ENCODE results near the gene MACF1.
A peak's percentile ranks its signal among the peaks of the same experiment; 100 is the strongest.
"Not testable (repeated sequence)": the region's sequence is repeated elsewhere in the genome, so short reads cannot be mapped to it uniquely, and the experiment has no call there.

MACF1 gene

DNA sequence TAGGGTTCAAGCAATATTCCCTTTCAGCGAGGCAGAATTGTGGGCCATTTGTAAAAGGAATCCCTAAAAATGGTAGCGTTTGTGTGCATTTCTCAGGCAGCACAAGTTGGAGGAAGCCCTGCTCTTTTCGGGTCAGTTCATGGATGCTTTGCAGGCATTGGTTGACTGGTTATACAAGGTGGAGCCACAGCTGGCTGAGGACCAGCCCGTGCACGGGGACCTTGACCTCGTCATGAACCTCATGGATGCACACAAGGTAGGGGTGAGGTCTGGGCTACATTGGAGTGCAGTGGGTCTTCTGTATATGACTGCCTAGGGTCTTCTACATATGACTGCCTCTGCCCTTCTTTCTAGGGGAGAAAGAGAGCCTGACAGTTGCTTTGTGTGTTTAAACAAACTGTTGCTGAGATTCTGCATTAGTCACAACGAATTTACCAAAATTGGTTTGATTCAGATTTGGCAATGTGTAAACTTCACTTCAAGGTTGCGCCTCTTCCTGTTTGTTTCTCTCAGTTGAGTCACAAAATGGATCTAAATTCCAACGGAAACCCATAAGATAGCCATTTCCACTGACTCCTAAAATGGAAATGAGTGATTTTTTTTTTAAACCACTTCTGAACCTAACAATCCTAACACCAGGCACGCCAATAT lies 246.6 kb downstream of the MACF1 start:
- no peak overlapping the region for H3K4me3 Mint-ChIP-seq
- peaks cover 100% of the 10 kb centered on the region for H3K36me3 Mint-ChIP-seq
- DNase-seq (ENCODE audit: low spot score in 2 of 2) (no peak), ATAC-seq (no peak)
- H3K27ac Mint-ChIP-seq: peak overlapping the region; percentile 60
- H3K9me3 Mint-ChIP-seq: no peaks in the 10 kb centered on the region
- H3K4me1 Mint-ChIP-seq: no peaks in the 10 kb centered on the region

GRCh38 chr1:39452081-39452480 lies 247.6 kb downstream of the MACF1 start:
- no peaks in the 10 kb centered on the region for H3K9me3 Mint-ChIP-seq
- no peak for DNase-seq (ENCODE audit: low spot score in 2 of 2)
- peak overlapping the region; percentile 60 for H3K27ac Mint-ChIP-seq
- H3K4me1 Mint-ChIP-seq: no peaks in the 10 kb centered on the region
- H3K4me3 Mint-ChIP-seq: no peak overlapping the region
- peaks cover 100% of the 10 kb centered on the region for H3K36me3 Mint-ChIP-seq
- no peak for ATAC-seq

DNA sequence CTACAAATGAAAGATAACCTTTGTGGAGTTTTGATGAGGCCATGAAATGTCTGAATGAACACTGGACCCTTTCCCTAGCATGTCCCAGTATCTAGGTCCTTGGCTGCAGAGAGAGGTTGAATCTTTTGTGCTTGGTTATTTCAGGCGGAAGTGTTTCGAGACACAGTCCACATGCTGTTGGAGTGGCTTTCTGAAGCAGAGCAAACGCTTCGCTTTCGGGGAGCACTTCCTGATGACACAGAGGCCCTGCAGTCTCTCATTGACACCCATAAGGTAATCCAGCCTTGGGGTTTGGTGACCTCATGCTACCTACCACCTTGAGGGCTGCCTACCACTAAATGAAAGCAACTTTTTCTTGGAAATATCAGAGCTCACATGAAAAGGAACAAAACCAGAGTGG lies 248.0 kb downstream of the MACF1 start:
- Mint-ChIP-seq H3K27ac (no peak overlapping the region), H3K4me3 (no peak overlapping the region), H3K4me1 (no peaks in the 10 kb centered on the region), H3K9me3 (no peaks in the 10 kb centered on the region), H3K36me3 (peaks cover 100% of the 10 kb centered on the region)
- DNase-seq (ENCODE audit: low spot score in 2 of 2): no peak
- ATAC-seq: no peak

DNA sequence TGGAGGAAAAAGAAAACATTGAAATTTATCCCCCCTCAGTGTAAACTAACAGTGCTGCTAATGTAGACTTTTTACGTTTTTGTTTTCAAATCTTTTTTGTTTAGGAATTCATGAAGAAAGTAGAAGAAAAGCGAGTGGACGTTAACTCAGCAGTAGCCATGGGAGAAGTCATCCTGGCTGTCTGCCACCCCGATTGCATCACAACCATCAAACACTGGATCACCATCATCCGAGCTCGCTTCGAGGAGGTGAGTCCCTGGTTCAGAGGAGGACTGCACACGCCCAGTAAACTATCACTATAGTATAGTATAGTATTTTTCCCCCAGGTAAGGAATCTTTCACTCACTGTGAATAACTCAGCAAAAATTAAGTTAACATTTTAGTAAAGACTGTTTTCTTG lies 249.1 kb downstream of the MACF1 start:
- no peak for DNase-seq (ENCODE audit: low spot score in 2 of 2)
- Mint-ChIP-seq H3K9me3 (no peaks in the 10 kb centered on the region), H3K4me1 (no peaks in the 10 kb centered on the region), H3K36me3 (peaks cover 100% of the 10 kb centered on the region), H3K27ac (no peak overlapping the region), H3K4me3 (no peak overlapping the region)
- ATAC-seq: no peak

- DNase-seq (ENCODE audit: low spot score in 2 of 2) (no peak), ATAC-seq (no peak)
- H3K4me1 Mint-ChIP-seq: no peaks in the 10 kb centered on the region
- H3K36me3 Mint-ChIP-seq: peaks cover 100% of the 10 kb centered on the region
- no peaks in the 10 kb centered on the region for H3K9me3 Mint-ChIP-seq
- H3K4me3 Mint-ChIP-seq: no peak overlapping the region
- peak overlapping the region; percentile 6 for H3K27ac Mint-ChIP-seq
These were observed 254.5 kb downstream of the MACF1 start for GRCh38 chr1:39458991-39459390.

- ATAC-seq (no peak), DNase-seq (ENCODE audit: low spot score in 2 of 2) (no peak)
- H3K36me3 Mint-ChIP-seq: peaks cover 100% of the 10 kb centered on the region
- no peaks in the 10 kb centered on the region for H3K4me1 Mint-ChIP-seq
- H3K9me3 Mint-ChIP-seq: no peaks in the 10 kb centered on the region
- peak overlapping the region; percentile 86 for H3K27ac Mint-ChIP-seq
- no peak overlapping the region for H3K4me3 Mint-ChIP-seq
These were observed 257.6 kb downstream of the MACF1 start for GRCh38 chr1:39462074-39462473.

- DNase-seq (ENCODE audit: low spot score in 2 of 2) (no peak), ATAC-seq (no peak)
- H3K4me3 Mint-ChIP-seq: no peak overlapping the region
- H3K27ac Mint-ChIP-seq: peak overlapping the region; percentile 72
- no peaks in the 10 kb centered on the region for H3K9me3 Mint-ChIP-seq
- H3K36me3 Mint-ChIP-seq: peaks cover 100% of the 10 kb centered on the region
- H3K4me1 Mint-ChIP-seq: no peaks in the 10 kb centered on the region
These were observed 262.1 kb downstream of the MACF1 start for GRCh38 chr1:39466413-39467107.

GRCh38 chr1:39467108-39467720 lies 262.7 kb downstream of the MACF1 start:
- Mint-ChIP-seq H3K27ac (peak overlapping the region; percentile 72), H3K36me3 (peaks cover 100% of the 10 kb centered on the region)
- not testable (repeated sequence) for H3K9me3 Mint-ChIP-seq; H3K4me3 Mint-ChIP-seq; DNase-seq (ENCODE audit: low spot score in 2 of 2); ATAC-seq; H3K4me1 Mint-ChIP-seq

- H3K4me1 Mint-ChIP-seq: no peaks in the 10 kb centered on the region
- DNase-seq (ENCODE audit: low spot score in 2 of 2) (no peak), ATAC-seq (no peak)
- H3K4me3 Mint-ChIP-seq: no peak overlapping the region
- peaks cover 100% of the 10 kb centered on the region for H3K36me3 Mint-ChIP-seq
- H3K27ac Mint-ChIP-seq: peak overlapping the region; percentile 54
- H3K9me3 Mint-ChIP-seq: no peaks in the 10 kb centered on the region
These were observed 264.7 kb downstream of the MACF1 start for GRCh38 chr1:39469150-39469549.

GRCh38 chr1:39470040-39470439 lies 265.5 kb downstream of the MACF1 start:
- Mint-ChIP-seq H3K9me3 (no peaks in the 10 kb centered on the region), H3K27ac (peak overlapping the region; percentile 54), H3K4me1 (no peaks in the 10 kb centered on the region), H3K4me3 (no peak overlapping the region), H3K36me3 (peaks cover 100% of the 10 kb centered on the region)
- ATAC-seq (no peak), DNase-seq (ENCODE audit: low spot score in 2 of 2) (no peak)

DNA sequence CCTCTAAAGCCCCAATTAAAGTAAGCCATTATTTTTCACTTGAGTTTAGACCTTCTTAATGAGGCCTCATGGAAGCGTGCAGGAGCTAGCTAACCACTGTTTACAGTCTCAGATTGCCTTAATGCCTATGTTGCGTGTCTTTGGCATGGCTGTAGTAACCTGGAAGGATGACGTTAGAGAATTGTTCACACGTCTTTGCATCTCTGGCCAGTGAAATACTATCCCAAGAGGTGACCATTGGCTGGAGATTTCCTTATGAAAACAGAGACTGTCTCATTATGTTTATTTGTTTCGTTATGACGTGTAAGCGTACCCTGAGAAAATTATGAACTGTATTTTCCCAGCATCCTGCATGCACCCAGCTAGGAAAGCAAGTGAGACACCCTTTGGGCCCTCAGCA lies 268.3 kb downstream of the MACF1 start:
- DNase-seq (ENCODE audit: low spot score in 2 of 2): no peak
- no peak overlapping the region for H3K27ac Mint-ChIP-seq
- no peak for ATAC-seq
- H3K4me3 Mint-ChIP-seq: no peak overlapping the region
- H3K36me3 Mint-ChIP-seq: peaks cover 100% of the 10 kb centered on the region
- no peaks in the 10 kb centered on the region for H3K4me1 Mint-ChIP-seq
- no peaks in the 10 kb centered on the region for H3K9me3 Mint-ChIP-seq

- H3K27ac Mint-ChIP-seq: peak overlapping the region; percentile 76
- ATAC-seq (no peak), DNase-seq (ENCODE audit: low spot score in 2 of 2) (no peak)
- H3K9me3 Mint-ChIP-seq: no peaks in the 10 kb centered on the region
- H3K4me1 Mint-ChIP-seq: no peaks in the 10 kb centered on the region
- no peak overlapping the region for H3K4me3 Mint-ChIP-seq
- H3K36me3 Mint-ChIP-seq: peaks cover 100% of the 10 kb centered on the region
These were observed 268.8 kb downstream of the MACF1 start for GRCh38 chr1:39473324-39473723.

- peaks cover 100% of the 10 kb centered on the region for H3K36me3 Mint-ChIP-seq
- no peak overlapping the region for H3K27ac Mint-ChIP-seq
- H3K4me3 Mint-ChIP-seq: no peak overlapping the region
- no peaks in the 10 kb centered on the region for H3K9me3 Mint-ChIP-seq
- ATAC-seq (no peak), DNase-seq (ENCODE audit: low spot score in 2 of 2) (no peak)
- H3K4me1 Mint-ChIP-seq: no peaks in the 10 kb centered on the region
These were observed 270.3 kb downstream of the MACF1 start for GRCh38 chr1:39474810-39475209.

GRCh38 chr1:39475551-39475950 lies 271.1 kb downstream of the MACF1 start:
- peaks cover 100% of the 10 kb centered on the region for H3K36me3 Mint-ChIP-seq

DNA sequence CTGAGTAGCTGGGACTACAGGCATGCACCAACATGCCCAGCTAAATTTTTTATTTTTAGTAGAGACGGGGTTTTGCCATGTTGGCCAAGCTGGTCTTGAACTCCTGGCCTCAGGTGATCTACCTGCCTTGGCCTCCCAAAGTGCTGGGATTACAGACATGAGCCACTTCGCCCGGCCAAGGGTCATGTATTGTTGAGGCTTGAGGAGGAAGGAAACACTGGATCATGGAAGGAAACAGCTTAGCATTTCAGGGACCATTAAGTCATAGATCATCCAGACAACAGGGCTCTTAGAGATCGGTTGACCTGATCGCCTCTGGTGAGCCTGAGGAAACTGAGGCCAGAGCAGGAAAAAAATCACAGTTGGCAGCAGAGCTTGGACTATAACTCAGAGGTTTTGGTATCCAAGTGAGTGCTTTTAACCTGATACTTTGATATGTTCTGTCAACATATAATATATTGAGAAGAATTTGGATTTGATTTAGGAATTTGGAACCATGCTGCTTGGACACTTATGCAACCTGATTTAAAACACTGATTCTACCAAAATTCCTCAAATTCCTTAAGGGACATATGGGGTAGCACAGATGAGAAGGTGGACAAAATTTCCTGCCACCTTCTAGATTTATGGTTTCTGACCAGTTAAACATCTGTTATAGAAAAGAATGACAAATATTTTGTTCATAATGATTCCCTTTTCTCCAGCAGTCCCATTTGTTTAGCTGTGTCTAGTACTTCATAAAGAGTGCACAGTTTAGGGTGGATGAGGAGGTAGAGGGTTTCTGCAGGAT lies 273.8 kb downstream of the MACF1 start:
- ATAC-seq (no peak), DNase-seq (ENCODE audit: low spot score in 2 of 2) (no peak)
- H3K4me3 Mint-ChIP-seq: no peak overlapping the region
- H3K36me3 Mint-ChIP-seq: peaks cover 100% of the 10 kb centered on the region
- H3K4me1 Mint-ChIP-seq: no peaks in the 10 kb centered on the region
- no peaks in the 10 kb centered on the region for H3K9me3 Mint-ChIP-seq
- H3K27ac Mint-ChIP-seq: peak overlapping the region; percentile 82

More at GRCh38 chr1:39475551-39475950, 271.1 kb downstream of the MACF1 start:
- H3K4me3 Mint-ChIP-seq; H3K9me3 Mint-ChIP-seq; DNase-seq (ENCODE audit: low spot score in 2 of 2); ATAC-seq; H3K4me1 Mint-ChIP-seq: not testable (repeated sequence)
- H3K27ac Mint-ChIP-seq: peak overlapping the region; percentile 83

All from stimulated activated effector memory CD8-positive, alpha-beta T cell treated with anti-CD3 and anti-CD28 coated beads, Interleukin-12 subunit alpha, Interleukin-12 subunit beta, amount 100 ng/mL, for 72 hours (primary cell).